GM12878 (cell line): ENCODE measurements around the gene DOCK1. TPM values are rescaled to one million over a fixed set of nuclear protein-coding genes. Genes with fewer than 3 reads are reported as not detected.

Source experiments
- ATAC-seq: fragments of 200-7000 bp; cut with Tn5 transposase; 3 replicates; pipeline ENCODE4 v1.9.1; 2020; ENCODE audit warnings: mild to moderate bottlenecking, moderate library complexity
- BruUV-seq: library from RNA; stranded (reverse); fragments of 400-500 nt; replicated peaks from 2 replicates; lab custom pipeline; 2021; lab: Mats Ljungman, UMichigan
- CTCF ChIA-PET: fragments of 300-600 bp; sonication (Branson Sonifier 250); formaldehyde crosslinking; extraction: SDS; loops from one replicate; lab custom pipeline; 2021; ENCODE audit warnings: inconsistent platforms; lab: Yijun Ruan, JAX
- POLR2A ChIA-PET: fragments of 350-600 bp; formaldehyde crosslinking; extraction: SDS; loops from one replicate; lab custom pipeline; 2021; ENCODE audit warnings: inconsistent platforms; lab: Charles Lee
- RAD21 ChIA-PET: fragments of 300-600 bp; sonication (Branson Sonifier 250); formaldehyde crosslinking; loops from one replicate; lab custom pipeline; 2023; ENCODE audit warnings: antibody characterized with exemption; ENCODE audit not compliant: unreplicated experiment; lab: Charles Lee
- SMC1A ChIA-PET: fragments of 300-600 bp; sonication (Branson Sonifier 250); formaldehyde crosslinking; loops from one replicate; lab custom pipeline; 2023; ENCODE audit not compliant: unreplicated experiment, uncharacterized antibody; lab: Charles Lee
- DNase-seq: peaks from one replicate; pipeline ENCODE4 v3.0.0-alpha.2; 2011; ENCODE audit warnings: low read depth, low spot score
- FAIRE-seq: peaks from 3 replicates; lab custom pipeline; 2011; peaks lifted over from hg19 to GRCh38; lab: Jason Lieb, UNC
- H2AFZ ChIP-seq: 2 replicates; pipeline ENCODE4 v1.6.0; 2011; ENCODE audit warnings: low read depth, low read length, control low read depth; ENCODE audit not compliant: control insufficient read depth
- H3K27ac ChIP-seq: 2 replicates; pipeline ENCODE4 v1.5.1; 2011; ENCODE audit warnings: control low read depth; ENCODE audit not compliant: control insufficient read depth, insufficient read depth
- H3K27me3 ChIP-seq, 2 experiments: replicated peaks in 1 of 2; 2 replicates each; pipeline versions ENCODE4 v1.6.0 to v1.6.1; 2011; ENCODE audit warnings: low read length in 1 of 2; ENCODE audit not compliant: control insufficient read depth in 2 of 2, insufficient read depth in 2 of 2
- H3K36me3 ChIP-seq, 2 experiments: 2 replicates each; pipeline ENCODE4 v1.5.1; 2011; ENCODE audit warnings: low read length in 1 of 2; ENCODE audit not compliant: control insufficient read depth in 2 of 2, insufficient read depth in 2 of 2
- H3K4me1 ChIP-seq: 2 replicates; pipeline ENCODE4 v1.6.1; 2011; ENCODE audit warnings: mild to moderate bottlenecking, low read length, moderate library complexity, mixed read lengths; ENCODE audit not compliant: control insufficient read depth, insufficient read depth
- H3K4me2 ChIP-seq: 2 replicates; pipeline ENCODE4 v1.6.0; 2011; ENCODE audit warnings: control low read depth; ENCODE audit not compliant: control insufficient read depth, insufficient read depth
- H3K4me3 ChIP-seq: fragments of 200-600 bp; sonication (generic); 2 replicates; pipeline ENCODE4 v1.5.1; 2016
- H3K79me2 ChIP-seq: 2 replicates; pipeline ENCODE4 v1.6.0; 2011; ENCODE audit warnings: low read length; ENCODE audit not compliant: control insufficient read depth, insufficient read depth
- H3K9ac ChIP-seq: 2 replicates; pipeline ENCODE4 v1.8.0; 2011; ENCODE audit warnings: low read length, control low read depth, mixed read lengths; ENCODE audit not compliant: control insufficient read depth, insufficient read depth
- H3K9me3 ChIP-seq: replicated peaks from 3 replicates; pipeline ENCODE4 v1.5.1; 2011; ENCODE audit warnings: mild to moderate bottlenecking, low read length; ENCODE audit not compliant: control insufficient read depth, insufficient read depth
- H4K20me1 ChIP-seq: 2 replicates; pipeline ENCODE4 v1.6.0; 2011; ENCODE audit not compliant: control insufficient read depth, insufficient read depth
- BCL3 ChIP-seq: IDR thresholded peaks from 2 replicates; pipeline ENCODE4 v1.6.1; 2011; ENCODE audit warnings: borderline replicate concordance, low read depth, mild to moderate bottlenecking, moderate library complexity, low read length; ENCODE audit not compliant: insufficient read depth, poor library complexity, severe bottlenecking
- BMI1 ChIP-seq: fragments of 450-650 bp; IDR thresholded peaks from 2 replicates; pipeline ENCODE4 v1.6.1; 2016; ENCODE audit warnings: mild to moderate bottlenecking, moderate library complexity, borderline replicate concordance
- CBFB ChIP-seq: IDR thresholded peaks from 2 replicates; pipeline ENCODE4 v1.6.1; 2016; ENCODE audit warnings: antibody characterized with exemption, low read depth
- EED ChIP-seq: sonication (generic); IDR thresholded peaks from 2 replicates; pipeline ENCODE4 v1.6.1; 2016; ENCODE audit warnings: antibody characterized with exemption, low read depth
- GATAD2B ChIP-seq: fragments of 450-650 bp; conservative IDR thresholded peaks from 2 replicates; pipeline ENCODE4 v1.6.1; 2017; ENCODE audit warnings: low read depth, mild to moderate bottlenecking, moderate library complexity
- MAX ChIP-seq: IDR thresholded peaks from 2 replicates; pipeline ENCODE4 v1.6.1; 2012; ENCODE audit warnings: low read depth, low read length, improper control_type of control experiment
- MLLT1 ChIP-seq: fragments of 450-650 bp; IDR thresholded peaks from 2 replicates; pipeline ENCODE4 v1.6.1; 2016; ENCODE audit warnings: mild to moderate bottlenecking
- PKNOX1 ChIP-seq: fragments of 450-650 bp; IDR thresholded peaks from 2 replicates; pipeline ENCODE4 v1.6.1; 2016; ENCODE audit warnings: mild to moderate bottlenecking
- RUNX3 ChIP-seq: IDR thresholded peaks from 2 replicates; pipeline ENCODE4 v1.6.1; 2012; ENCODE audit warnings: low read length, inconsistent platforms
- SREBF1 ChIP-seq: IDR thresholded peaks from 2 replicates; pipeline ENCODE4 v1.6.1; 2012; ENCODE audit warnings: mild to moderate bottlenecking, low read length
- SUZ12 ChIP-seq: fragments of 200-600 bp; sonication (generic); IDR thresholded peaks from one replicate; pipeline ENCODE4 v1.6.1; 2018; ENCODE audit warnings: antibody characterized with exemption, mild to moderate bottlenecking; ENCODE audit not compliant: unreplicated experiment
- ZNF207 ChIP-seq: fragments of 450-650 bp; IDR thresholded peaks from 2 replicates; pipeline ENCODE4 v1.6.1; 2014; ENCODE audit warnings: antibody characterized with exemption, mild to moderate bottlenecking, borderline replicate concordance
- ZNF217 ChIP-seq: fragments of 450-650 bp; IDR thresholded peaks from 2 replicates; pipeline ENCODE4 v1.6.1; 2017; ENCODE audit warnings: antibody characterized with exemption, mild to moderate bottlenecking
- ZNF384 ChIP-seq: IDR thresholded peaks from 2 replicates; pipeline ENCODE4 v1.6.1; 2012; ENCODE audit warnings: low read depth, mild to moderate bottlenecking, low read length, improper control_type of control experiment, borderline replicate concordance
- WGBS: methylation state at CpG from one replicate; pipeline ENCODE4 v1.1.6; 2016; ENCODE audit warnings: low lambda C conversion rate; ENCODE audit not compliant: insufficient replicate concordance, insufficient coverage; ENCODE audit errors: missing lambda C conversion rate; 5-methylcytosine and 5-hydroxymethylcytosine counted together
- in situ Hi-C: fragments of 300-500 bp; cut with MboI; formaldehyde crosslinking; loops from 9 replicates; pipeline ENCODE4 v1.14.3; 2018; ENCODE audit warnings: mixed read lengths
- intact Hi-C: fragments of 100-400 bp; cut with micrococcal nuclease; formaldehyde crosslinking; loops from one replicate; pipeline ENCODE4 v1.14.2; 2022; ENCODE audit not compliant: unreplicated experiment
- polyA plus RNA-seq, 11 experiments: library from polyadenylated mRNA; depleted of rRNA in 4 of 11; unstranded in 6 of 11; stranded (reverse) in 5 of 11; fragments of >200 nt; fragmentation: Nextera tagmentation in 4 of 11; fragmentation: Illumina TruSeq in 1 of 11; extraction: Ambion mirVana in 4 of 11; extraction: Trizol in 1 of 11; gene quantifications; 1 replicate in 1 of 11; 2 replicates in 10 of 11; pipeline versions ENCODE4 v1.2.1 to v1.2.3, GENCODE V29; 2011 to 2016; ENCODE audit warnings: inconsistent platforms in 2 of 11, missing spikeins in 2 of 11, low read depth in 1 of 11
- total RNA-seq, 4 experiments: library from RNA; depleted of rRNA in 3 of 4; stranded (reverse); fragments of >200 nt in 3 of 4; fragmentation: Illumina TruSeq in 1 of 4; extraction: Trizol in 1 of 4; gene quantifications; 2 replicates each; pipeline versions ENCODE4 v1.2.1 to v1.2.3, GENCODE V29; 2013 to 2021

Gene DOCK1
- total and polyA plus RNA-seq, 10 of the 15 experiments (the other 5 are each of a cell fraction or from before 2014, with no cell fraction given) = 0.05 to 0.18 TPM; not detected in 8

GRCh38 chr10:127310430-127310829 is 405.2 kb downstream of the DOCK1 start:
- no peaks in the 10 kb centered on the region for H3K4me1 ChIP-seq
- no peak overlapping the region for H3K4me2 ChIP-seq
- WGBS = 43% methylated on average over 8 of the region's 8 CpGs
- intact Hi-C loops = no loop called here
- FAIRE-seq = no peak
- no peak overlapping the region for H3K9ac ChIP-seq
- POLR2A ChIA-PET = no interaction called here
- no peaks in the 10 kb centered on the region for H3K79me2 ChIP-seq
- H2AFZ ChIP-seq = no peak overlapping the region
- H3K4me3 ChIP-seq = no peak overlapping the region
- RAD21 ChIA-PET = no interaction called here
- DNase-seq = no peak
- H3K27ac ChIP-seq = no peak overlapping the region
- H3K27me3 ChIP-seq = no peaks in the 10 kb centered on the region
- no TSS peak for BruUV-seq
- no peak for ATAC-seq
- no peaks in the 10 kb centered on the region for H4K20me1 ChIP-seq
- CTCF ChIA-PET = no interaction called here
- SMC1A ChIA-PET = no interaction called here
- H3K9me3 ChIP-seq = no peaks in the 10 kb centered on the region
- in situ Hi-C loops = no loop called here
- no peak for TF ChIP-seq CBFB
- TF ChIP-seq PKNOX1 = no peak
- TF ChIP-seq SUZ12 = no peak
- TF ChIP-seq ZNF384 = no peak
- TF ChIP-seq MAX = no peak
- TF ChIP-seq SREBF1 = no peak
- no peak for TF ChIP-seq ZNF207
- TF ChIP-seq EED = no peak
- no peak for TF ChIP-seq RUNX3
- no peak for TF ChIP-seq BCL3
- no peak for TF ChIP-seq GATAD2B
- no peak for TF ChIP-seq BMI1
- TF ChIP-seq ZNF217 = no peak
- TF ChIP-seq MLLT1 = no peak
- H3K36me3 ChIP-seq = no peaks in the 10 kb centered on the region
